Measurements from ENCODE around the gene SH2D4B.
"Not testable (repeated sequence)": the region's sequence is repeated elsewhere in the genome, so short reads cannot be mapped to it uniquely, and the experiment has no call there.

Gene SH2D4B

DNA sequence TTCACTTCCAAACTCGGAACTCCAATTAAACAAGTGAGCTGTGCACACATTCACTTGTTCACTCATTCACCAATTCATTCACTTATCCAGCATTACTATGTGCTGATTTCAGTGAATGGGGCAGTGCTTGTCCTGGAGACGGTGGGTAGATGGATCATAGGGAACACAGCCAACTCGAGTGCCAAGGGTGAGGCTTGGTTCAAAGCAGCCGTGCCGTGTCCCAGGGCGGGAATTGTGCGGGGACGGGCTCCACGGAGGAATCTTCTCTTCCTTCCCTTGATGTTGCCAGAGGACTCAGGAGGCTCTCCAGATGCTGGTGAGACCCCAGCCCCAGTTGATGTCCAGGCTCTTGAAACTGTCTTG lies 2.9 kb downstream of the SH2D4B start:
- TF ChIP-seq, protein P1, sequence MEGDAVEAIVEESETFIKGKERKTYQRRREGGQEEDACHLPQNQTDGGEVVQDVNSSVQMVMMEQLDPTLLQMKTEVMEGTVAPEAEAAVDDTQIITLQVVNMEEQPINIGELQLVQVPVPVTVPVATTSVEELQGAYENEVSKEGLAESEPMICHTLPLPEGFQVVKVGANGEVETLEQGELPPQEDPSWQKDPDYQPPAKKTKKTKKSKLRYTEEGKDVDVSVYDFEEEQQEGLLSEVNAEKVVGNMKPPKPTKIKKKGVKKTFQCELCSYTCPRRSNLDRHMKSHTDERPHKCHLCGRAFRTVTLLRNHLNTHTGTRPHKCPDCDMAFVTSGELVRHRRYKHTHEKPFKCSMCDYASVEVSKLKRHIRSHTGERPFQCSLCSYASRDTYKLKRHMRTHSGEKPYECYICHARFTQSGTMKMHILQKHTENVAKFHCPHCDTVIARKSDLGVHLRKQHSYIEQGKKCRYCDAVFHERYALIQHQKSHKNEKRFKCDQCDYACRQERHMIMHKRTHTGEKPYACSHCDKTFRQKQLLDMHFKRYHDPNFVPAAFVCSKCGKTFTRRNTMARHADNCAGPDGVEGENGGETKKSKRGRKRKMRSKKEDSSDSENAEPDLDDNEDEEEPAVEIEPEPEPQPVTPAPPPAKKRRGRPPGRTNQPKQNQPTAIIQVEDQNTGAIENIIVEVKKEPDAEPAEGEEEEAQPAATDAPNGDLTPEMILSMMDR (IDR thresholded peaks at IDR 0.05; ENCODE audit: low read depth, low read length, missing control alignments), result no peak
- H3K4me3 ChIP-seq (ENCODE audit: low read depth, low read length), result no peak overlapping the region

DNA sequence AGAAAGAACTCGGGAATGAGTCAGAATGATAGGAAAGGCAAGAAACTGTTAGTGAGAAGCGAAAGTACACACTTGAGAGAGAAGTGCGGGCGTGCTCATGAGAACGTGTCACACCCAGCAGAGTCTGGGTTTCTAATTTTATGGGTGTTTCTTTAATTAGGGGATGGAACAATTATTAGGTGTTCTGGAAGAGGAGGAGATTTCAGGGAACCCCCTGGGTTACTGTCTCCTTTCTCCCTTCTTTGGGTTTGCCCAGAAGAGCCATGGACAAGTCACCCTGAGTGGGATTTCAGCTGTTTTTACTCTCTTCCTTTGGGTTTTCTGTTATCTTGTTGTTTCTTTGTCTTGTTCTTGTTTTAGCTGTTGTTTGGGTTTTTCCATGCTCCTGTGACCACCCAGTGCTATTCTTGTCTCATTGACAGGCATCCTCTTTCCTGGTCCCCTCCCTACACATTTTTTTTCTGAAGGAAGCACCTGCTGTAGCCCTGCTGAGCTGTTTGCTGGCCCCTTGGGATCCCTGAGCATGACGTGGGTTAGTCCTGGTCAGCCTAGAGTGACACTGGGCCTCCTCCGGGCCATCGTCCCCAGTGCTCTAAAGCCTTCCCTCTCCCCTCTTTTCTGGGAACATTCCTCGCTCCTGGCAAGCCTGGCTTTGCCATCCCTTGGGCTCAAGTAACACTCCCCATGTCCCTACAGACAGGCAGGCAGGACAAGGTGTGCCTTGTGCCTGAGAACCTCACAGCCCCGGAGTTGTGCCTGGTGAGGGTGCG lies 3.5 kb downstream of the SH2D4B start:
- H3K4me3 ChIP-seq (ENCODE audit: low read depth, low read length), result no peak overlapping the region
- TF ChIP-seq, protein P1 (IDR thresholded peaks at IDR 0.05; ENCODE audit: low read depth, low read length, missing control alignments), result no peak
- no peak for DNase-seq (ENCODE audit: low read depth)

More for the DNA sequence above, 2.9 kb downstream of the SH2D4B start:
- DNase-seq (ENCODE audit: low read depth), result no peak

DNA sequence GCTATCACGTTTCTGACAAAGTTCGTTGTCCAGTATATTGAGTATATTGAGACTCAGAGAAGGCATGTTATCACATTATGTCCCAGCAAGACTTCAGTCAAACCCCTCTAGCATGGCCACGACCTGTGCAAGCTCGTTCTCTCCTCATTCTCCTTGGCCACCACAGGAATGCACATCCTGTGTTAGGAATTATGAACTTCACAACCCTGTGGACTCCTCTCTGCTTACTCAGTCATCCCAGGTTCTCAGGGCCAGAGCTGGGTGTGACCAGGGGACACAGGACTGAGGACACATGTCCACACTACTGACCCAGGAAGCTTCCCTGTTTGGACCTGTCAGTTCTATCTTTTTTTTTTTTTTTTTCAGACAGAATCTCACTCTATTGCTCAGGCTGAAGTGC lies 4.4 kb downstream of the SH2D4B start:
- no peak for DNase-seq (ENCODE audit: low read depth)
- H3K4me3 ChIP-seq (ENCODE audit: low read depth, low read length), result no peak overlapping the region
- TF ChIP-seq, protein P1 (IDR thresholded peaks at IDR 0.05; ENCODE audit: low read depth, low read length, missing control alignments), result no peak

DNA sequence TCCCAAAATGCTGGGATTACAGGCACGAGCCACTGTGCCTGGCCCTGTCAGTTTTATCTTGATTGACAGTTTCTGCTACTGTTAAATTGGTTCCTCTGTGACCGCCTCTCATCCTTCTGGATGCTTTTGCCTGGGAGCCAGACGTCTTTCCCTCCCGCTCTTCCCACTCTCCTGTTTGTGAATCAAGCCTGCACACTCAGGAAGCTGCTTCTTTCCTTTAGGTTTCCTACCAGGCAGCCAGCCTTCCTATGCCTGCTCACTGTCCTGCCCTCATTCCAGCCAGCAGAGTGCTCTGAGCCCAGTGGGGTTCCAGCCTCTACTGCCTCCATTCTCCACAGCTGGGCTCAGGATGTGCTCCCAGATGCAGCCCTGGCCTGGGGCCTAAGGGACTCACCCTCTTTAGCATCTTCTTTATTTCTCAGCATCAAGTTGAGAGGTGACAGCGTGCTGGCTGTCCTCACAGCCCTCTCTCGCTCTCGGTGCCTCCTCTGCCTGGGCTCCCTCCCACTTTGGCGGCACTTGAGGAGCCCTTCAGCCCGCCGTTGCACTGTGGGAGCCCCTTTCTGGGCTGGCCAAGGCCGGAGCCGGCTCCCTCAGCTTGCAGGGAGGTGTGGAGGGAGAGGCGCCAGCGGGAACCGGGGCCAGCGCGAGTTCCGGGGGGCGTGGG lies 5.1 kb downstream of the SH2D4B start:
- TF ChIP-seq, protein P1 (IDR thresholded peaks at IDR 0.05; ENCODE audit: low read depth, low read length, missing control alignments), result no peak
- no peak for DNase-seq (ENCODE audit: low read depth)
- H3K4me3 ChIP-seq (ENCODE audit: low read depth, low read length), result no peak overlapping the region

DNA sequence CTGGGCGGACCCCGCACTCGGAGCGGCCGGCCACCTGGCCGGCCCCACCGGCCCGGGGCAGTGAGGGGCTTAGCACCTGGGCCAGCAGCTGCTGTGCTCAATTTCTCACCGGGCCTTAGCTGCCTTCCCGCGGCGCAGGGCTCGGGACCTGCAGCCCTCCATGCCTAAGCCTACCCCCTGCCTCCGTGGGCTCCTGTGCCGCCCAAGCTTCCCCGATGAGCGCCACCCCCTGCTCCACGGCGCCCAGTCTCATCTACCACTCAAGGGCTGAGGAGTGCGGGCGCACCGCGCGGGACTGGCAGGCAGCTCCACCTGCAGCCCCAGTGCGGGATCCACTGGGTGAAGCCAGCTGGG lies 5.6 kb downstream of the SH2D4B start:
- H3K4me3 ChIP-seq (ENCODE audit: low read depth, low read length); DNase-seq (ENCODE audit: low read depth): not testable (repeated sequence)

DNA sequence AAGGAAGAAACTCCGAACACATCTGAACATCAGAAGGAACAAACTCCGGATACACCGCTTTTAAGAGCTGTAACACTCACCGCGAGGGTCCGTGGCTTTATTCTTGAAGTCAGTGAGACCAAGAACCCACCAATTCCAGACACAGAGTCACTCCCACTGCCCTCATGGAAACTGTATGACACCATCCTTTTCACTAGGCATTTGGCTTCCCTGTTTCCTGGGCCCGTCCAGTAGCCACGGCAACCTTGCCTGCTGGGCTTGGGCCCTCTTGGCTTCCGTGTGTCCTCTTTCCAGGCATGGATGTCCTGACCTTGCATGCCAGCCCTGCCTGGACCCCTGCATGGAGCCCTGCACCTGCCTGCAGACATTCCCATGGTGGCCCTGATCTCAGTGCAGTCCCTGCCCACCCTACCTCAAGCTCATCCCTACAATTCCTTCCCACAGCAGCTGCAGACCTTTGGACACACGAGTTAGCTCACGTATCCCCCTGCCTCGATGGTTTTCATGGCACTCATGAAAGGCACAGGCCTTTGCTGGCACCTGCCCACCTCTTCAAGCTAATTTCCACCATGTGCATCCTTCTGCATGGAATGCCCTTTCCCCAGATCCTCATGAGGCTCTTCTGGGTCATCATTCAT lies 6.7 kb downstream of the SH2D4B start:
- DNase-seq (ENCODE audit: low read depth), result no peak
- TF ChIP-seq, protein P1 (IDR thresholded peaks at IDR 0.05; ENCODE audit: low read depth, low read length, missing control alignments), result no peak
- no peak overlapping the region for H3K4me3 ChIP-seq (ENCODE audit: low read depth, low read length)

DNA sequence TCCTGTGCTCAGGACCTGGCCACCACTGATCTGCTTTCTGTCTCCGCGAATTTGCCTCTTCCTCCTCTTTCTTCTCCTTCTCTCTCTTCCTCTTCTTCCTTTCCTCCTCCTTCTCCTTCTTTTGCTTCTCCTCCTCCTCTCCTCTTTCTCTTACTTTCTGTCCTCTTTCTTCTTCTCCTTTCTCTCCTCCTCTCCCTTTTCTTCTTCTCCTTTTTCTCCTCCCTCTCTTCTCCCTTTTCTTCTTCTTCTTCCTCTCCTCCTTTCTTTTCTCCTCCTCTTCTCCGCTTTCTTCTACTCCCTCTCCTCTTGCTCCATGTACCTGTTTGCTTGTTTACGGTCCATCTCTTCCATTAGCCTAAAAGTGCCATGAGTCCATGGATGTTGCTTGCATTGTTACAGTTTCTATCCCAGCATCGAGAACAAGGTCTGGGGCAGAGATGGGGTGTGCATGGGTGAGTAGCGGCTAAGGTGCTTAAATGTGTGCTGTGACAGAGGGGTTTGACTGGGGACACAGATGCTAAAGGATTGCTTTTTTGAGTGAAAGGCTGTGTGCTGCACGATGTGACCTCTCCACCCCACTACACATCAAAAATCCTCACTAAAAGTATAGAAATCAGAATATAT lies 7.7 kb downstream of the SH2D4B start:
- TF ChIP-seq, protein P1 (IDR thresholded peaks at IDR 0.05; ENCODE audit: low read depth, low read length, missing control alignments), result no peak
- no peak overlapping the region for H3K4me3 ChIP-seq (ENCODE audit: low read depth, low read length)
- no peak for DNase-seq (ENCODE audit: low read depth)
